ENCODE data around the gene CADM3.

CADM3 gene

GRCh38 chr1:159142391-159142663 lies 29.1 kb upstream of the CADM3 start:
- Histone ChIP-seq H3K9ac (ENCODE audit: low read length) (no peak overlapping the region), H3K36me3 (ENCODE audit: low read length) (no peaks in the 10 kb centered on the region), H3K9me2 (replicated peaks; ENCODE audit: insufficient read depth, low read length) (no peaks in the 10 kb centered on the region), H3F3A (ENCODE audit: insufficient read depth) (no peaks in the 10 kb centered on the region), H3K27me3 (ENCODE audit: low read length) (no peaks in the 10 kb centered on the region), H3K9me3 (ENCODE audit: insufficient read depth, low read length) (no peaks in the 10 kb centered on the region), H2AFZ (ENCODE audit: low read depth, low read length, severe bottlenecking) (no peak overlapping the region), H3K4me2 (ENCODE audit: low read depth, low read length, poor library complexity, severe bottlenecking) (no peak overlapping the region), H4K20me1 (ENCODE audit: low read depth, low read length) (no peaks in the 10 kb centered on the region), H3K4me3 (ENCODE audit: insufficient read depth, low read length, poor library complexity, severe bottlenecking) (no peak overlapping the region), H3K27ac (ENCODE audit: low read depth, low read length) (no peak overlapping the region), H3K79me2 (ENCODE audit: insufficient read depth, low read length) (no peaks in the 10 kb centered on the region)
- TF ChIP-seq EZH2phosphoT487 (conservative IDR thresholded peaks at IDR 0.05; ENCODE audit: low read length) (no peak), CTCF (IDR thresholded peaks at IDR 0.05; ENCODE audit: insufficient read depth, low read length, poor library complexity, severe bottlenecking) (no peak)

GRCh38 chr1:159142726-159143510 lies 28.5 kb upstream of the CADM3 start:
- no peaks in the 10 kb centered on the region for H3K79me2 ChIP-seq (ENCODE audit: insufficient read depth, low read length)
- no peaks in the 10 kb centered on the region for H3K9me2 ChIP-seq (replicated peaks; ENCODE audit: insufficient read depth, low read length)
- H4K20me1 ChIP-seq (ENCODE audit: low read depth, low read length), result no peaks in the 10 kb centered on the region
- no peak overlapping the region for H2AFZ ChIP-seq (ENCODE audit: low read depth, low read length, severe bottlenecking)
- no peak overlapping the region for H3K9ac ChIP-seq (ENCODE audit: low read length)
- H3K4me3 ChIP-seq (ENCODE audit: insufficient read depth, low read length, poor library complexity, severe bottlenecking), result no peak overlapping the region
- no peak for TF ChIP-seq CTCF (IDR thresholded peaks at IDR 0.05; ENCODE audit: insufficient read depth, low read length, poor library complexity, severe bottlenecking)
- no peak for TF ChIP-seq EZH2phosphoT487 (conservative IDR thresholded peaks at IDR 0.05; ENCODE audit: low read length)
- H3K27me3 ChIP-seq (ENCODE audit: low read length), result no peaks in the 10 kb centered on the region
- H3K4me2 ChIP-seq (ENCODE audit: low read depth, low read length, poor library complexity, severe bottlenecking), result no peak overlapping the region
- H3K36me3 ChIP-seq (ENCODE audit: low read length), result no peaks in the 10 kb centered on the region
- no peaks in the 10 kb centered on the region for H3F3A ChIP-seq (ENCODE audit: insufficient read depth)
- no peaks in the 10 kb centered on the region for H3K9me3 ChIP-seq (ENCODE audit: insufficient read depth, low read length)
- no peak overlapping the region for H3K27ac ChIP-seq (ENCODE audit: low read depth, low read length)

GRCh38 chr1:159144571-159144970 lies 26.8 kb upstream of the CADM3 start:
- Histone ChIP-seq H3K4me3 (ENCODE audit: insufficient read depth, low read length, poor library complexity, severe bottlenecking) (no peak overlapping the region), H3K27me3 (ENCODE audit: low read length) (no peaks in the 10 kb centered on the region)

More at GRCh38 chr1:159144571-159144970, 26.8 kb upstream of the CADM3 start:
- no peaks in the 10 kb centered on the region for H3K79me2 ChIP-seq (ENCODE audit: insufficient read depth, low read length)
- TF ChIP-seq EZH2phosphoT487 (conservative IDR thresholded peaks at IDR 0.05; ENCODE audit: low read length), result no peak
- no peak for TF ChIP-seq CTCF (IDR thresholded peaks at IDR 0.05; ENCODE audit: insufficient read depth, low read length, poor library complexity, severe bottlenecking)
- no peaks in the 10 kb centered on the region for H3K36me3 ChIP-seq (ENCODE audit: low read length)
- no peak overlapping the region for H3K27ac ChIP-seq (ENCODE audit: low read depth, low read length)
- no peaks in the 10 kb centered on the region for H3K9me2 ChIP-seq (replicated peaks; ENCODE audit: insufficient read depth, low read length)
- H4K20me1 ChIP-seq (ENCODE audit: low read depth, low read length), result no peaks in the 10 kb centered on the region
- H3K9ac ChIP-seq (ENCODE audit: low read length), result no peak overlapping the region
- no peaks in the 10 kb centered on the region for H3K9me3 ChIP-seq (ENCODE audit: insufficient read depth, low read length)
- no peaks in the 10 kb centered on the region for H3F3A ChIP-seq (ENCODE audit: insufficient read depth)
- H3K4me2 ChIP-seq (ENCODE audit: low read depth, low read length, poor library complexity, severe bottlenecking), result no peak overlapping the region
- H2AFZ ChIP-seq (ENCODE audit: low read depth, low read length, severe bottlenecking), result no peak overlapping the region
